ENCODE results near the gene HTR6.

- TF ChIP-seq POLR2A (IDR thresholded peaks at IDR 0.05) (no peak), CTCF (IDR thresholded peaks at IDR 0.05) (no peak)
Measured at GRCh38 chr1:19679691-19680090, 15.0 kb downstream of the HTR6 start.
